Measurements from ENCODE around the gene SPTBN1. TPM values are rescaled to one million over a fixed set of nuclear protein-coding genes. Genes with fewer than 3 reads are reported as not detected.

The SPTBN1 gene
- total RNA-seq (2022; extraction: Qiagen RNA extraction), result 117 to 187 TPM (median 173 TPM) in 5 replicates

DNA sequence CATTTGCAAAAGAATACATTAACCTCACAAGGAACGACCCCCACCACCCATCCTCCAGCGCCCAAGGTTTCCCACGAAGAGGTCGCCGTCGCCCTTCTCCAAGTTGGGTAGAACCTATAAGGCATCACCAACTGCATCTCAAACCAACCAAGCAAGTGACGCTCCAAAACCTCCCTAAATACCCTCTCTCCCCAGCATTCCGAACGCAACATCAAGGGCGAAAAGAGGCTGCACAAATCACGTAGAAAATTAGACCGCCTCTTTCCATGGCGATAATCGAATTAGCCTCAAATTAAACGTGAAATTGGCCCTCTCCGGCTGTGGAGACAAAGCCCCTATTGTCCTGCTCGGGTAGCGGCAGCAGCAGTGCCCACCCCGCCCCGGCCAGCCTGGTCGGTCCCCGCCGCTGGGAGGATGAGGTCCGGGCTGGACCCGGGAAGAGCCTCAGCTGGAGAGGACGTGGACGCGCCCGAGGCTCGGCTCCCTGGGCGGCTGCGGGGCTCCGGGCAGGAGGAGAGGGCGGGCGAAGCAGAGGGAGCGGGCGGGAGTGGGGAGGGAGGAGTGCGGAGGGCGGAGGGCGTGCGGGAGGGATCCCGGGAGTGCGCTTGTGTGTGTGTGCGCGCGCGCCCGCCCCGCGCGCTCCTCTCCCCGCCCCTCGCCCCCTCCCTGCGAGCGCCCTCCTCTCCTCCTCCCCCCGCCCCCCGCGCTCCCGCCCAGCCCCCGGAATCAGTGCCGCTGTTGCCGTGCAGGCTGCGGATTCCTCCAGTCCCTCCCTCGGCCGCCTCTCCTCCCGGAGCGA, at the start of gene SPTBN1:
TSS of gene SPTBN1 (plus strand) at position 765 of the 799 bp plus-strand sequence. CDS start 70,092 bp downstream, outside the sequence.

Other genes with a start within 250 kb of the SPTBN1 start
- 0.03 TPM in 1 of 5 replicates, not detected in the others for gene TSPYL6, start 200.1 kb upstream of the SPTBN1 start, total RNA-seq (2022; extraction: Qiagen RNA extraction)